ENCODE results near the gene CTDSPL. TPM values are rescaled to one million over a fixed set of nuclear protein-coding genes. Genes with fewer than 3 reads are reported as not detected.
"Not testable (repeated sequence)": the region's sequence is repeated elsewhere in the genome, so short reads cannot be mapped to it uniquely, and the experiment has no call there.

The CTDSPL gene
- total RNA-seq, 1 donor from 2014 or later, result 41.5 TPM

DNA sequence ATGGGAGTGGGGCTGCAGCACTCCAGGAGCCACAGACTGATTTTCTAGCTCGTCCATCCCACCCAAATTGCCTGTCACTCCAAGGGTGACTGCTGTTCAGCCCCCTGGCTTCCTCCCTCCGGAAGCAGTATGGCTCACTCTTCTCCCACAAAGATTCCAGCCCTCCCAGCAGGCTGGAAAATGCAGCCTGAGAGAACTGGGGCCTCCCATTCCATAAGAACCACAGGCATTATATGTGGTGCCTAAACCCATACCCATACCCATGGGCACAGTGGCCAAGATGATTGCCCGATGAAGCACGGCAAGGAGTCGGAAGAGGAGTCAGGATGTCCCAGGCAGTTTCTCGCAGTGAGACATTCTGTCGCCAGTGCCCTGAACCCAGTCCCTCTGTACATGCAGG, 122.9 kb downstream of the CTDSPL start:
- H3K27me3 Mint-ChIP-seq (ENCODE audit: low read depth), result no peaks in the 10 kb centered on the region
- H3K4me3 Mint-ChIP-seq (ENCODE audit: unreplicated experiment), result no peak overlapping the region
- no peaks in the 10 kb centered on the region for H3K9me3 Mint-ChIP-seq (ENCODE audit: low read depth)
- no peak for DNase-seq (ENCODE audit: low spot score)
- H3K36me3 Mint-ChIP-seq (ENCODE audit: low read depth), result peaks cover 8% of the 10 kb centered on the region
- H3K4me1 Mint-ChIP-seq (ENCODE audit: low read depth), result no peaks in the 10 kb centered on the region
- no peak overlapping the region for H3K27ac Mint-ChIP-seq (ENCODE audit: unreplicated experiment)
- TF ChIP-seq, protein P1, sequence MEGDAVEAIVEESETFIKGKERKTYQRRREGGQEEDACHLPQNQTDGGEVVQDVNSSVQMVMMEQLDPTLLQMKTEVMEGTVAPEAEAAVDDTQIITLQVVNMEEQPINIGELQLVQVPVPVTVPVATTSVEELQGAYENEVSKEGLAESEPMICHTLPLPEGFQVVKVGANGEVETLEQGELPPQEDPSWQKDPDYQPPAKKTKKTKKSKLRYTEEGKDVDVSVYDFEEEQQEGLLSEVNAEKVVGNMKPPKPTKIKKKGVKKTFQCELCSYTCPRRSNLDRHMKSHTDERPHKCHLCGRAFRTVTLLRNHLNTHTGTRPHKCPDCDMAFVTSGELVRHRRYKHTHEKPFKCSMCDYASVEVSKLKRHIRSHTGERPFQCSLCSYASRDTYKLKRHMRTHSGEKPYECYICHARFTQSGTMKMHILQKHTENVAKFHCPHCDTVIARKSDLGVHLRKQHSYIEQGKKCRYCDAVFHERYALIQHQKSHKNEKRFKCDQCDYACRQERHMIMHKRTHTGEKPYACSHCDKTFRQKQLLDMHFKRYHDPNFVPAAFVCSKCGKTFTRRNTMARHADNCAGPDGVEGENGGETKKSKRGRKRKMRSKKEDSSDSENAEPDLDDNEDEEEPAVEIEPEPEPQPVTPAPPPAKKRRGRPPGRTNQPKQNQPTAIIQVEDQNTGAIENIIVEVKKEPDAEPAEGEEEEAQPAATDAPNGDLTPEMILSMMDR (IDR thresholded peaks at IDR 0.05), result no peak

DNA sequence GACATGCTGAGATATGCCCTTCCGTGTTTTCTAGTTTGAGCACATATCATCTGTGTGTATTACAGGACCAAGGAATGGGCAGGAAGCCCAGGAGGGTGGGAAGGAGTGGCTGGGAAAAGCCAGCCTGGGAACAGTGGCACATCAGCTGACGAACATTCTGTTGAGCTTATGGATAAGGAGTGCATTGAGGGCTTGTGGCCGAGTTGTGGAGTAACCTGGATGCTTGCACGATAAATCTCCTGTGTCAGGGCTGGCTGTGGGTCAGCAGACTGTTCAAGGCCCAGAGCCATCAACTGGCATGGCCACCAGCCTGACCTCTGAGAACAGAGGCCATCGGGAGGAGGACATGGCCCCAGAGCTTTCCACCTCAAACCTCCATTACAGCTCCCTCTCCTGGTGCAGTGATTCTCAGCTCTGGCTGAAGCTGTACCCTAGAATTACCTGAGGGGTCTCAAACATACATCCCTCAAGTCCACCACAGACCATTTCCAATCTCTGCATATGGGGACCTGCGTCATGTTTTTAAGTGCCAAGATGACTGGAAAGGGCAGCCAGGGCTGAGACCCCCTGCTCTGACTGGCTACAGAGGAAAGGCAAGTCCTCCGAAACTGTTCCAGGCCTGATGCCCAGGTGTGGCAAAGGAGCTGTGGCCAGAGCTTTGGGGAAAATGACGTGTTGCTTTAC, 124.1 kb downstream of the CTDSPL start:
- H3K4me3 Mint-ChIP-seq (ENCODE audit: unreplicated experiment), result no peak overlapping the region
- no peaks in the 10 kb centered on the region for H3K9me3 Mint-ChIP-seq (ENCODE audit: low read depth)
- TF ChIP-seq, protein P1 (IDR thresholded peaks at IDR 0.05), result peak; percentile 29
- DNase-seq (ENCODE audit: low spot score), result no peak
- H3K4me1 Mint-ChIP-seq (ENCODE audit: low read depth), result no peaks in the 10 kb centered on the region
- H3K27ac Mint-ChIP-seq (ENCODE audit: unreplicated experiment), result no peak overlapping the region
- no peaks in the 10 kb centered on the region for H3K27me3 Mint-ChIP-seq (ENCODE audit: low read depth)
- peaks cover 8% of the 10 kb centered on the region for H3K36me3 Mint-ChIP-seq (ENCODE audit: low read depth)

DNA sequence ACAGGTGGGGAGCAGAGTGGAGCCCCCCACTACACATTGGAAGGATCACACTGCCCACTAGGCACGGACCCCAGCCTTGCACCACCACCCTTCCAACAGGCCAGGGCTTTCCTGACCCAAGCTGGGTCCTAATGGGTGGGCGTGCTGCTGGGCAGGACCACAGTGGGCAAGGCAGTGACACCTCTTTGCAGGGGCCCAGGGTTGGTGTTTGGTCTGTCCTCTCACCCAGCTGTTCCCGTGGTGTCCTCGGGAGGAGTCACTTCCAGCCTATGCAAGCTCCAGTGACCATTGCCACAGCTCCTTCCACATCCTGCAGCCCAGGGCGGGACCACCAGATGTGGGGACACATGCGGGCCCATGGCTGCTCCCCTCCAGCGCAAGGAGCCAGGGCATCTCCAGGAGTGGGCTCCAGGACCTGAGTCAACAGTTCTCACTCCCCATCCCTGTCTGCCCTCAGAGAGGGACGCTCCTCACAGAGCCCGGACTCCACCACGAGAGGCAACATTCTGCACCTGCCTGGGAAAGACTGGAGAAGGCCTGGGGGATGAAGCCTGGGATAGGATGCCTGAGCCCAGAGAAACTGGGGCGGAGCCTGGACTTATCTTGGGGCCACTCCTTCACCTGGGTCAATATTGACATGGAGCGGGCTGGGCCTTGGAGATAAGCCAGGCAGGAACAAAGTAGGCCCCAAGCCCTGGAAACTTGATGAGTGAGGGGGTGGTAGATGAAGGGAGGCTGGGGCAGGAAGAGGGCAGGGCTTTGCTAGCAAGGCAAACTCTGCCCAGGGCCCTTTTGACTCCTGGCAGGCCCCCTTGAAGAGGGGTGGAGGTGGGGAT, 125.0 kb downstream of the CTDSPL start:
- TF ChIP-seq, protein P1 (IDR thresholded peaks at IDR 0.05), result no peak
- DNase-seq (ENCODE audit: low spot score), result peak; percentile 58

DNA sequence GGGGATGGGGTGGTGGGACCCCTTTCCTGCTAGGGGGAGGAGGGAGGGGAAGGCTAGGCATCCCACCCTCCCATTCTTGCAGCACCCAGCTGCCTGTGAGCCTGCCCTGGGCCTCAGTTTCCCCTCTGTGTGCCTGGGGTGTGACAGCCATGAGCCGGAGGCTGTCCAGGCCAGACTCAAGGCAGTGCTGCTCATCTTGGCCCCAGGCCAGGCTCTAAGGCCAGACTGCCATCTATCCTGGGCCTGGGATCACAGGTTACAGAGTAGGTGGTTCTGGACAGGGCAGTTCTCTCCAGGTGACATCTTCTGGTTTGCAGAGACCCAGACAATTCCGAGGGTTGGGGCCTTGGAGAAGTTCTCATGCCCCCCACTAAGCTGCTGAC, 125.6 kb downstream of the CTDSPL start:
- Mint-ChIP-seq H3K9me3 (ENCODE audit: low read depth) (no peaks in the 10 kb centered on the region), H3K27ac (ENCODE audit: unreplicated experiment) (no peak overlapping the region), H3K36me3 (ENCODE audit: low read depth) (peaks cover 3% of the 10 kb centered on the region), H3K27me3 (ENCODE audit: low read depth) (no peaks in the 10 kb centered on the region), H3K4me3 (ENCODE audit: unreplicated experiment) (no peak overlapping the region), H3K4me1 (ENCODE audit: low read depth) (no peaks in the 10 kb centered on the region)
- TF ChIP-seq, protein P1 (IDR thresholded peaks at IDR 0.05), result no peak
- no peak for DNase-seq (ENCODE audit: low spot score)

More for the DNA sequence above, 125.0 kb downstream of the CTDSPL start:
- Mint-ChIP-seq H3K27me3 (ENCODE audit: low read depth) (no peaks in the 10 kb centered on the region), H3K4me1 (ENCODE audit: low read depth) (no peaks in the 10 kb centered on the region), H3K36me3 (ENCODE audit: low read depth) (peaks cover 6% of the 10 kb centered on the region), H3K9me3 (ENCODE audit: low read depth) (no peaks in the 10 kb centered on the region), H3K27ac (ENCODE audit: unreplicated experiment) (no peak overlapping the region), H3K4me3 (ENCODE audit: unreplicated experiment) (no peak overlapping the region)

DNA sequence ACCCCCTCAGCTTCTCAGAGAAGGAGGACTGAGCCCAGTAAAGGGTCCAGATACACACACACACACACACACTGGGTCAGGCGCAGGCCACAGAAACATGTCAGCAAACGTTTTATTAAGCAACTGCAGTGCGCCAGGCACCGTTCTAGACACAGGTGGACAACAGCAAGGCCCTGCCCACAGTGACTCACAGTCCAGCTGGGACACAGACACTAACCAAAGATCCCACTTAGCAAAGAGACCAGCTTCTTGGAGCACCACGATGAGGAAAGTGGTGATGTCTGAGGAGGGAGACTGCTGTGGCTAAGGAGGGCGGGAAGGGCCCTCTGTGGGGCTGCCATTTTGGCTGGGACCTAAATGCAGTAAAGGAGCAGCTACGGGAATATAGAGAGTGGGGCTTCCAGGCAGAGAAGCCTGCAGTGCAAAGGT, 126.1 kb downstream of the CTDSPL start:
- Mint-ChIP-seq H3K36me3 (ENCODE audit: low read depth) (peaks cover 1% of the 10 kb centered on the region), H3K4me3 (ENCODE audit: unreplicated experiment) (no peak overlapping the region), H3K27ac (ENCODE audit: unreplicated experiment) (no peak overlapping the region), H3K4me1 (ENCODE audit: low read depth) (no peaks in the 10 kb centered on the region), H3K9me3 (ENCODE audit: low read depth) (no peaks in the 10 kb centered on the region), H3K27me3 (ENCODE audit: low read depth) (no peaks in the 10 kb centered on the region)
- TF ChIP-seq, protein P1 (IDR thresholded peaks at IDR 0.05), result no peak
- no peak for DNase-seq (ENCODE audit: low spot score)

DNA sequence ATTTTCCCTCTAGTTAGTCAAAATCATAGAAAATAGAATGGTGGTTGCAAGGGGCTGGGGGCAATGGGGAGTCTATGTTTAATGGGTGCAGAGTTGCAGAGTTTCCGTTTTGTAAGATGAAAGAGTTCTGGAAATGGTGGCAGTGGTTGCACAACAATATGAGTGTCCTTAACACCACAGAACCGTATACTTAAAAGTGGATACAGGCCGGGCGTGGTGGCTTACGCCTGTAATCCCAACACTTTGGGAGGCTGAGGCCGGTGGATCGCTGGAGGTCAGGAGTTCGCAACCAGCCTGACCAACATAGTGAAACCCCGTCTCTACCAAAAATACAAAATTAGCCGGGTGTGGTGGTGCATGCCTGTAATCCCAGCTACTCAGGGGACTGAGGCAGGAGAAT, 126.7 kb downstream of the CTDSPL start:
- not testable (repeated sequence) for H3K27ac Mint-ChIP-seq (ENCODE audit: unreplicated experiment); H3K9me3 Mint-ChIP-seq (ENCODE audit: low read depth); H3K27me3 Mint-ChIP-seq (ENCODE audit: low read depth); DNase-seq (ENCODE audit: low spot score); H3K4me1 Mint-ChIP-seq (ENCODE audit: low read depth); H3K4me3 Mint-ChIP-seq (ENCODE audit: unreplicated experiment); H3K36me3 Mint-ChIP-seq (ENCODE audit: low read depth)

Data from chondrocyte (in vitro differentiated cells).